ENCODE data around the gene MAPK8IP2. TPM values are rescaled to one million over a fixed set of nuclear protein-coding genes. Genes with fewer than 3 reads are reported as not detected.

MAPK8IP2 gene
- total and polyA plus RNA-seq, 10 of the 15 experiments (the other 5 are each of a cell fraction or from before 2014, with no cell fraction given): 0.01 to 0.13 (median 0.06) TPM; not detected in 4

GRCh38 chr22:50610581-50610980 lies 10.0 kb downstream of the MAPK8IP2 start:
- in situ Hi-C loops (cut with MboI): loop anchor here (10.0 kb wide), 1 partner anchor 356 kb away; the partner anchor contains the start of gene HDAC10
- CTCF ChIA-PET: interaction anchor here (2.2 kb wide), 1 partner anchor 11 kb away, joined by 10 read pairs; no protein-coding TSS in a partner anchor
- WGBS (ENCODE audit: insufficient coverage, insufficient replicate concordance, low lambda C conversion rate, missing lambda C conversion rate): 62% methylated on average over 17 of the region's 17 CpGs
- no peak for FAIRE-seq
- no peak for TF ChIP-seq IKZF1 (conservative IDR thresholded peaks at IDR 0.05)
- TF ChIP-seq PKNOX1 (IDR thresholded peaks at IDR 0.05): no peak
- no peak for TF ChIP-seq NFIC (IDR thresholded peaks at IDR 0.05; ENCODE audit: low read depth, low read length)
- TF ChIP-seq CUX1 (IDR thresholded peaks at IDR 0.05; ENCODE audit: insufficient replicate concordance, low read depth, low read length): no peak
- TF ChIP-seq CBX3 (IDR thresholded peaks at IDR 0.05; ENCODE audit: borderline replicate concordance, low read depth): no peak
- TF ChIP-seq BHLHE40 (IDR thresholded peaks at IDR 0.05; ENCODE audit: borderline replicate concordance in 1 of 2, low read depth in 2 of 2, low read length in 1 of 2): no peak
- no peak for TF ChIP-seq YY1 (IDR thresholded peaks at IDR 0.05; ENCODE audit: low read depth, low read length)
- TF ChIP-seq ZBED1 (IDR thresholded peaks at IDR 0.05; ENCODE audit: borderline replicate concordance): no peak
- TF ChIP-seq KAT2A (conservative IDR thresholded peaks at IDR 0.05; ENCODE audit: control insufficient read depth, low read depth, low read length): no peak
- no peak for TF ChIP-seq TARDBP (IDR thresholded peaks at IDR 0.05; ENCODE audit: borderline replicate concordance)
- H3K4me3 ChIP-seq: no peak overlapping the region
- H4K20me1 ChIP-seq (ENCODE audit: control insufficient read depth, insufficient read depth): no peaks in the 10 kb centered on the region
- POLR2A ChIA-PET: no interaction called here
- H3K36me3 ChIP-seq (ENCODE audit: control insufficient read depth in 2 of 2, insufficient read depth in 2 of 2, low read length in 1 of 2): no peaks in the 10 kb centered on the region
- ATAC-seq: no peak
- no peaks in the 10 kb centered on the region for H3K4me1 ChIP-seq (ENCODE audit: control insufficient read depth, insufficient read depth, low read length)
- RAD21 ChIA-PET (ENCODE audit: unreplicated experiment): no interaction called here
- H3K9ac ChIP-seq (ENCODE audit: control insufficient read depth, insufficient read depth, low read length): no peak overlapping the region
- DNase-seq (ENCODE audit: low read depth, low spot score): no peak
- H3K27me3 ChIP-seq (replicated peaks in 1 of 2; ENCODE audit: control insufficient read depth in 2 of 2, insufficient read depth in 2 of 2, low read length in 1 of 2): no peaks in the 10 kb centered on the region; a peak in 2 of 4 replicates
- H3K9me3 ChIP-seq (replicated peaks; ENCODE audit: control insufficient read depth, insufficient read depth, low read length): no peaks in the 10 kb centered on the region
- H3K27ac ChIP-seq (ENCODE audit: control insufficient read depth, insufficient read depth): no peak overlapping the region
- intact Hi-C loops (cut with micrococcal nuclease; ENCODE audit: unreplicated experiment): no loop called here
- H3K4me2 ChIP-seq (ENCODE audit: control insufficient read depth, insufficient read depth): no peak overlapping the region
- SMC1A ChIA-PET (ENCODE audit: uncharacterized antibody, unreplicated experiment): no interaction called here
- no TSS peak for BruUV-seq (replicated peaks)
- no peaks in the 10 kb centered on the region for H3K79me2 ChIP-seq (ENCODE audit: control insufficient read depth, insufficient read depth, low read length)
- no peak overlapping the region for H2AFZ ChIP-seq (ENCODE audit: control insufficient read depth, low read depth, low read length)
